Activated naive CD8-positive, alpha-beta T cell treated with anti-CD3 and anti-CD28 coated beads, Interleukin-2, amount 50 U/mL, for 24 hours (primary cell): ENCODE data around the gene CCDC63.
A peak's percentile ranks its signal among the peaks of the same experiment; 100 is the strongest.

Experiments
- ATAC-seq: fragments of 150-1000 bp; cut with Tn5 transposase; one replicate; pipeline ENCODE4 v1.10.0; 2021
- DNase-seq: peaks from one replicate; pipeline ENCODE4 v3.0.0; 2021
- H3K27ac Mint-ChIP-seq: one replicate; pipeline ENCODE4 v1.8.0; 2021; ENCODE audit warnings: mild to moderate bottlenecking, mixed read lengths
- H3K27me3 Mint-ChIP-seq: one replicate; pipeline ENCODE4 v1.8.0; 2021; ENCODE audit warnings: mixed read lengths
- H3K36me3 Mint-ChIP-seq: one replicate; pipeline ENCODE4 v1.8.0; 2021; ENCODE audit warnings: low read depth, mixed read lengths
- H3K4me1 Mint-ChIP-seq: one replicate; pipeline ENCODE4 v1.8.0; 2021; ENCODE audit warnings: mixed read lengths
- H3K4me3 Mint-ChIP-seq: one replicate; pipeline ENCODE4 v1.8.0; 2021; ENCODE audit warnings: mild to moderate bottlenecking, moderate library complexity, mixed read lengths
- H3K9me3 Mint-ChIP-seq: one replicate; pipeline ENCODE4 v1.8.0; 2021; ENCODE audit warnings: mixed read lengths

The CCDC63 gene

GRCh38 chr12:110822821-110823415, 23.9 kb upstream of the CCDC63 start:
- no peaks in the 10 kb centered on the region for H3K9me3 Mint-ChIP-seq
- DNase-seq, result no peak
- no peak for ATAC-seq
- peaks cover 11% of the 10 kb centered on the region for H3K4me1 Mint-ChIP-seq
- H3K4me3 Mint-ChIP-seq, result no peak overlapping the region
- peaks cover 5% of the 10 kb centered on the region for H3K27me3 Mint-ChIP-seq
- no peak overlapping the region for H3K27ac Mint-ChIP-seq
- H3K36me3 Mint-ChIP-seq, result no peaks in the 10 kb centered on the region

GRCh38 chr12:110824342-110824741, 22.4 kb upstream of the CCDC63 start:
- DNase-seq, result no peak
- Mint-ChIP-seq H3K36me3 (no peaks in the 10 kb centered on the region), H3K9me3 (no peaks in the 10 kb centered on the region), H3K27ac (no peak overlapping the region), H3K27me3 (peaks cover 8% of the 10 kb centered on the region), H3K4me1 (peaks cover 11% of the 10 kb centered on the region), H3K4me3 (no peak overlapping the region)
- ATAC-seq, result no peak

GRCh38 chr12:110825530-110825929, 21.3 kb upstream of the CCDC63 start:
- no peak for ATAC-seq
- no peak overlapping the region for H3K27ac Mint-ChIP-seq
- H3K27me3 Mint-ChIP-seq, result peaks cover 11% of the 10 kb centered on the region
- H3K4me3 Mint-ChIP-seq, result no peak overlapping the region
- peaks cover 11% of the 10 kb centered on the region for H3K4me1 Mint-ChIP-seq
- no peak for DNase-seq
- no peaks in the 10 kb centered on the region for H3K36me3 Mint-ChIP-seq
- H3K9me3 Mint-ChIP-seq, result no peaks in the 10 kb centered on the region

- no peaks in the 10 kb centered on the region for H3K9me3 Mint-ChIP-seq
- H3K27ac Mint-ChIP-seq, result peak overlapping the region; percentile 36
- H3K4me1 Mint-ChIP-seq, result peaks cover 11% of the 10 kb centered on the region
- DNase-seq, result peak; percentile 90
- ATAC-seq, result peak; percentile 98
- peaks cover 10% of the 10 kb centered on the region for H3K27me3 Mint-ChIP-seq
- no peaks in the 10 kb centered on the region for H3K36me3 Mint-ChIP-seq
- H3K4me3 Mint-ChIP-seq, result peak overlapping the region; percentile 57
These were observed 20.1 kb upstream of the CCDC63 start for GRCh38 chr12:110826592-110827200.

- peaks cover 8% of the 10 kb centered on the region for H3K4me1 Mint-ChIP-seq
- no peaks in the 10 kb centered on the region for H3K36me3 Mint-ChIP-seq
- ATAC-seq (no peak), DNase-seq (no peak)
- H3K27ac Mint-ChIP-seq, result no peak overlapping the region
- no peak overlapping the region for H3K4me3 Mint-ChIP-seq
- peaks cover 11% of the 10 kb centered on the region for H3K27me3 Mint-ChIP-seq
- H3K9me3 Mint-ChIP-seq, result no peaks in the 10 kb centered on the region
These were observed 17.5 kb upstream of the CCDC63 start for GRCh38 chr12:110829308-110829707.

GRCh38 chr12:110836291-110836690, 10.5 kb upstream of the CCDC63 start:
- H3K36me3 Mint-ChIP-seq, result no peaks in the 10 kb centered on the region
- no peak overlapping the region for H3K27ac Mint-ChIP-seq
- no peaks in the 10 kb centered on the region for H3K4me1 Mint-ChIP-seq
- H3K4me3 Mint-ChIP-seq, result no peak overlapping the region
- no peak for DNase-seq
- no peak for ATAC-seq
- H3K27me3 Mint-ChIP-seq, result peaks cover 9% of the 10 kb centered on the region
- no peaks in the 10 kb centered on the region for H3K9me3 Mint-ChIP-seq

- H3K4me1 Mint-ChIP-seq, result no peaks in the 10 kb centered on the region
- no peak overlapping the region for H3K27ac Mint-ChIP-seq
- H3K4me3 Mint-ChIP-seq, result no peak overlapping the region
- ATAC-seq (no peak), DNase-seq (no peak)
- H3K9me3 Mint-ChIP-seq, result no peaks in the 10 kb centered on the region
- no peaks in the 10 kb centered on the region for H3K36me3 Mint-ChIP-seq
- H3K27me3 Mint-ChIP-seq, result peaks cover 29% of the 10 kb centered on the region
These were observed 5.8 kb upstream of the CCDC63 start for GRCh38 chr12:110841007-110841406.

- ATAC-seq (no peak), DNase-seq (no peak)
- Mint-ChIP-seq H3K27me3 (peaks cover 45% of the 10 kb centered on the region), H3K9me3 (no peaks in the 10 kb centered on the region), H3K36me3 (no peaks in the 10 kb centered on the region), H3K4me1 (peaks cover 6% of the 10 kb centered on the region), H3K4me3 (no peak overlapping the region), H3K27ac (no peak overlapping the region)
These were observed 2.7 kb upstream of the CCDC63 start for GRCh38 chr12:110844131-110844530.

GRCh38 chr12:110844551-110845338, 2.0 kb upstream of the CCDC63 start:
- Mint-ChIP-seq H3K27ac (no peak overlapping the region), H3K9me3 (no peaks in the 10 kb centered on the region), H3K36me3 (no peaks in the 10 kb centered on the region), H3K4me3 (no peak overlapping the region), H3K4me1 (peaks cover 10% of the 10 kb centered on the region), H3K27me3 (peaks cover 39% of the 10 kb centered on the region)
- ATAC-seq, result no peak
- no peak for DNase-seq

GRCh38 chr12:110845339-110845682, 1.5 kb upstream of the CCDC63 start:
- Mint-ChIP-seq H3K27me3 (peaks cover 42% of the 10 kb centered on the region), H3K4me1 (peaks cover 15% of the 10 kb centered on the region), H3K4me3 (no peak overlapping the region), H3K36me3 (no peaks in the 10 kb centered on the region), H3K9me3 (no peaks in the 10 kb centered on the region), H3K27ac (no peak overlapping the region)
- DNase-seq, result no peak
- ATAC-seq, result no peak

GRCh38 chr12:110848314-110848923, 1.6 kb downstream of the CCDC63 start:
- Mint-ChIP-seq H3K27ac (no peak overlapping the region), H3K9me3 (no peaks in the 10 kb centered on the region), H3K36me3 (no peaks in the 10 kb centered on the region), H3K4me1 (peaks cover 15% of the 10 kb centered on the region), H3K27me3 (peaks cover 44% of the 10 kb centered on the region), H3K4me3 (no peak overlapping the region)
- no peak for ATAC-seq
- DNase-seq, result no peak

- Mint-ChIP-seq H3K27me3 (peaks cover 40% of the 10 kb centered on the region), H3K9me3 (no peaks in the 10 kb centered on the region), H3K4me1 (peaks cover 15% of the 10 kb centered on the region), H3K4me3 (no peak overlapping the region), H3K27ac (no peak overlapping the region), H3K36me3 (no peaks in the 10 kb centered on the region)
- no peak for DNase-seq
- no peak for ATAC-seq
These were observed 2.4 kb downstream of the CCDC63 start for GRCh38 chr12:110849221-110849620.

GRCh38 chr12:110849748-110850403, 3.1 kb downstream of the CCDC63 start:
- Mint-ChIP-seq H3K27me3 (peaks cover 36% of the 10 kb centered on the region), H3K36me3 (no peaks in the 10 kb centered on the region), H3K27ac (no peak overlapping the region), H3K4me3 (no peak overlapping the region), H3K9me3 (no peaks in the 10 kb centered on the region), H3K4me1 (peaks cover 15% of the 10 kb centered on the region)
- DNase-seq, result no peak
- peak; percentile 55 for ATAC-seq

GRCh38 chr12:110850762-110851161, 4.0 kb downstream of the CCDC63 start:
- peaks cover 15% of the 10 kb centered on the region for H3K4me1 Mint-ChIP-seq
- peaks cover 27% of the 10 kb centered on the region for H3K27me3 Mint-ChIP-seq
- ATAC-seq (no peak), DNase-seq (no peak)
- H3K27ac Mint-ChIP-seq, result no peak overlapping the region
- H3K36me3 Mint-ChIP-seq, result no peaks in the 10 kb centered on the region
- no peak overlapping the region for H3K4me3 Mint-ChIP-seq
- no peaks in the 10 kb centered on the region for H3K9me3 Mint-ChIP-seq
